CD4-positive, CD25-positive, alpha-beta regulatory T cell (primary cell): ENCODE results near the gene ANKRD31. TPM values are rescaled to one million over a fixed set of nuclear protein-coding genes. Genes with fewer than 3 reads are reported as not detected.
"Not testable (repeated sequence)": the region's sequence is repeated elsewhere in the genome, so short reads cannot be mapped to it uniquely, and the experiment has no call there.

Experiments
- ATAC-seq, 2 donors: fragments of 150-1000 bp; cut with Tn5 transposase; one replicate each; pipeline ENCODE4 v1.10.0; 2021; ENCODE audit warnings: low read depth in 2 of 2, moderate number of reproducible peaks in 2 of 2, moderate library complexity in 1 of 2
- DNase-seq, 3 donors: peaks; one replicate each; pipeline versions ENCODE4 v3.0.0 to v3.0.0-alpha.2; 2012 to 2022; ENCODE audit warnings: mixed read lengths in 1 of 3
- H3K27ac ChIP-seq: one replicate; pipeline ENCODE4 v1.7.0; 2013; ENCODE audit warnings: mild to moderate bottlenecking, low read length; ENCODE audit not compliant: insufficient read depth, poor library complexity, severe bottlenecking
- H3K27me3 ChIP-seq: one replicate; pipeline ENCODE4 v1.7.0; 2013; ENCODE audit warnings: low read length; ENCODE audit not compliant: control insufficient read depth, insufficient read depth
- H3K36me3 ChIP-seq: one replicate; pipeline ENCODE4 v1.7.0; 2013; ENCODE audit warnings: mild to moderate bottlenecking, low read length, moderate library complexity; ENCODE audit not compliant: control insufficient read depth, insufficient read depth
- H3K4me1 ChIP-seq: 2 replicates; pipeline ENCODE4 v1.7.0; 2013; ENCODE audit warnings: mild to moderate bottlenecking, low read length; ENCODE audit not compliant: insufficient read depth, control insufficient read depth, poor library complexity, severe bottlenecking
- H3K4me3 ChIP-seq: one replicate; pipeline ENCODE4 v1.7.0; 2013; ENCODE audit warnings: low read depth, mild to moderate bottlenecking, low read length, moderate library complexity
- H3K9me3 ChIP-seq, 2 experiments: 1 replicate in 1 of 2; 2 replicates in 1 of 2; pipeline ENCODE4 v1.7.0; 2013; ENCODE audit warnings: low read length in 2 of 2, mild to moderate bottlenecking in 1 of 2, moderate library complexity in 1 of 2; ENCODE audit not compliant: control insufficient read depth in 2 of 2
- H3K27ac Mint-ChIP-seq, 3 donors: one replicate each; pipeline ENCODE4 v1.8.0; 2020 to 2022; ENCODE audit warnings: mild to moderate bottlenecking in 3 of 3, mixed read lengths in 3 of 3, moderate library complexity in 2 of 3
- H3K27me3 Mint-ChIP-seq: one replicate; pipeline ENCODE4 v1.8.0; 2022; ENCODE audit warnings: mild to moderate bottlenecking, mixed read lengths
- H3K36me3 Mint-ChIP-seq: one replicate; pipeline ENCODE4 v1.8.0; 2020; ENCODE audit warnings: mixed read lengths
- H3K4me1 Mint-ChIP-seq, 4 donors: one replicate each; pipeline ENCODE4 v1.8.0; 2020 to 2022; ENCODE audit warnings: mixed read lengths in 4 of 4, mild to moderate bottlenecking in 1 of 4
- H3K4me3 Mint-ChIP-seq, 4 donors: one replicate each; pipeline ENCODE4 v1.8.0; 2020 to 2022; ENCODE audit warnings: mild to moderate bottlenecking in 4 of 4, mixed read lengths in 4 of 4, moderate library complexity in 3 of 4
- H3K9me3 Mint-ChIP-seq, 7 donors: one replicate each; pipeline ENCODE4 v1.8.0; 2020 to 2022; ENCODE audit warnings: mixed read lengths in 7 of 7, mild to moderate bottlenecking in 3 of 7, moderate library complexity in 2 of 7
- polyA plus RNA-seq, 4 donors: library from polyadenylated mRNA; unstranded; fragments of 300-500 nt; fragmentation: Illumina TruSeq; gene quantifications; one replicate each; pipeline ENCODE4 v1.2.3, GENCODE V29; 2021
- total RNA-seq: library from RNA; stranded (reverse); gene quantifications from one replicate; pipeline ENCODE4 v1.2.3, GENCODE V29; 2022

Gene ANKRD31
- total and polyA plus RNA-seq, 5 donors from 2014 or later, result 0.48 to 0.65 (median 0.51) TPM

GRCh38 chr5:75225506-75225905 is 11.2 kb downstream of the ANKRD31 start:
- H3K27ac Mint-ChIP-seq, result peak overlapping the region in 2 of 3 donors; percentile 24 to 45
- no peak overlapping the region for H3K4me3 Mint-ChIP-seq
- H3K27me3 Mint-ChIP-seq, result peaks cover 4% of the 10 kb centered on the region

GRCh38 chr5:75220787-75221186 is 15.9 kb downstream of the ANKRD31 start:
- not testable (repeated sequence) for H3K36me3 ChIP-seq, DNase-seq, H3K27ac ChIP-seq, H3K4me1 ChIP-seq, H3K27ac Mint-ChIP-seq, ATAC-seq, H3K4me3 ChIP-seq, H3K27me3 Mint-ChIP-seq, H3K4me3 Mint-ChIP-seq, H3K27me3 ChIP-seq
- peaks cover 9 to 14% of the 10 kb centered on the region in 2 experiments for H3K9me3 ChIP-seq
- Mint-ChIP-seq H3K36me3 (peaks cover 35% of the 10 kb centered on the region), H3K9me3 (peaks cover 0 to 23% (median 5%) of the 10 kb centered on the region in 7 donors), H3K4me1 (peaks cover 0 to 12% (median 8%) of the 10 kb centered on the region in 4 donors)

More at GRCh38 chr5:75225506-75225905, 11.2 kb downstream of the ANKRD31 start:
- no peak overlapping the region for H3K4me3 ChIP-seq
- peaks cover 11% of the 10 kb centered on the region for H3K36me3 Mint-ChIP-seq
- H3K9me3 Mint-ChIP-seq, result peaks cover 0 to 2% (median 0%) of the 10 kb centered on the region in 7 donors
- no peak for ATAC-seq
- no peak overlapping the region for H3K27ac ChIP-seq
- no peaks in the 10 kb centered on the region for H3K9me3 ChIP-seq
- peaks cover 0 to 13% (median 8%) of the 10 kb centered on the region in 4 donors for H3K4me1 Mint-ChIP-seq
- no peaks in the 10 kb centered on the region for H3K36me3 ChIP-seq
- DNase-seq, result no peak
- no peaks in the 10 kb centered on the region for H3K4me1 ChIP-seq
- H3K27me3 ChIP-seq, result no peaks in the 10 kb centered on the region

GRCh38 chr5:75214928-75215327 is 21.8 kb downstream of the ANKRD31 start:
- Histone ChIP-seq H3K36me3 (no peaks in the 10 kb centered on the region), H3K4me1 (no peaks in the 10 kb centered on the region), H3K27ac (no peak overlapping the region), H3K4me3 (no peak overlapping the region), H3K9me3 (peaks cover 9 to 14% of the 10 kb centered on the region in 2 experiments), H3K27me3 (no peaks in the 10 kb centered on the region)
- Mint-ChIP-seq H3K27ac (peak overlapping the region in 2 of 3 donors; percentile 31 to 57), H3K4me3 (no peak overlapping the region), H3K4me1 (peaks cover 0 to 11% (median 4%) of the 10 kb centered on the region in 4 donors), H3K27me3 (no peaks in the 10 kb centered on the region), H3K9me3 (peaks cover 0 to 23% (median 8%) of the 10 kb centered on the region in 7 donors), H3K36me3 (peaks cover 22% of the 10 kb centered on the region)
- ATAC-seq (no peak), DNase-seq (no peak)

- Histone ChIP-seq H3K4me1 (no peaks in the 10 kb centered on the region), H3K27ac (no peak overlapping the region), H3K36me3 (no peaks in the 10 kb centered on the region), H3K4me3 (no peak overlapping the region), H3K27me3 (no peaks in the 10 kb centered on the region), H3K9me3 (peaks cover 9 to 14% of the 10 kb centered on the region in 2 experiments)
- ATAC-seq, result no peak
- H3K36me3 Mint-ChIP-seq, result peaks cover 20% of the 10 kb centered on the region
- H3K4me1 Mint-ChIP-seq, result peaks cover 0 to 14% (median 5%) of the 10 kb centered on the region in 4 donors
- peak overlapping the region in 2 of 3 donors; percentile 12 to 57 for H3K27ac Mint-ChIP-seq
- no peaks in the 10 kb centered on the region for H3K27me3 Mint-ChIP-seq
- DNase-seq, result no peak
- H3K9me3 Mint-ChIP-seq, result peaks cover 0 to 23% (median 8%) of the 10 kb centered on the region in 7 donors
- no peak overlapping the region for H3K4me3 Mint-ChIP-seq
Observed at GRCh38 chr5:75214409-75214808, 22.3 kb downstream of the ANKRD31 start.

- Histone ChIP-seq H3K9me3 (no peaks in the 10 kb centered on the region), H3K27ac (no peak overlapping the region), H3K4me1 (no peaks in the 10 kb centered on the region), H3K36me3 (no peaks in the 10 kb centered on the region), H3K27me3 (no peaks in the 10 kb centered on the region), H3K4me3 (no peak overlapping the region)
- H3K36me3 Mint-ChIP-seq, result no peaks in the 10 kb centered on the region
- no peaks in the 10 kb centered on the region for H3K27me3 Mint-ChIP-seq
- ATAC-seq (no peak), DNase-seq (no peak)
- no peak overlapping the region for H3K27ac Mint-ChIP-seq
- no peaks in the 10 kb centered on the region for H3K9me3 Mint-ChIP-seq
- H3K4me3 Mint-ChIP-seq, result no peak overlapping the region
- H3K4me1 Mint-ChIP-seq, result no peaks in the 10 kb centered on the region
Observed at GRCh38 chr5:75203604-75204003, 33.1 kb downstream of the ANKRD31 start.

GRCh38 chr5:75202935-75203334 is 33.7 kb downstream of the ANKRD31 start:
- no peak overlapping the region for H3K4me3 Mint-ChIP-seq

GRCh38 chr5:75200776-75201175 is 35.9 kb downstream of the ANKRD31 start:
- no peaks in the 10 kb centered on the region for H3K27me3 ChIP-seq
- Mint-ChIP-seq H3K9me3 (no peaks in the 10 kb centered on the region), H3K4me3 (no peak overlapping the region), H3K36me3 (no peaks in the 10 kb centered on the region), H3K27ac (peak overlapping the region in 1 of 3 donors; percentile 20), H3K27me3 (peaks cover 1% of the 10 kb centered on the region), H3K4me1 (no peaks in the 10 kb centered on the region)
- H3K9me3 ChIP-seq, result no peaks in the 10 kb centered on the region
- H3K27ac ChIP-seq, result no peak overlapping the region
- H3K4me3 ChIP-seq, result no peak overlapping the region
- no peak for DNase-seq
- no peaks in the 10 kb centered on the region for H3K36me3 ChIP-seq
- no peaks in the 10 kb centered on the region for H3K4me1 ChIP-seq
- no peak for ATAC-seq

More at GRCh38 chr5:75202935-75203334, 33.7 kb downstream of the ANKRD31 start:
- ATAC-seq (no peak), DNase-seq (no peak)
- Histone ChIP-seq H3K4me3 (no peak overlapping the region), H3K9me3 (no peaks in the 10 kb centered on the region), H3K36me3 (no peaks in the 10 kb centered on the region), H3K4me1 (no peaks in the 10 kb centered on the region), H3K27ac (no peak overlapping the region), H3K27me3 (no peaks in the 10 kb centered on the region)
- Mint-ChIP-seq H3K27ac (peak overlapping the region in 1 of 3 donors; percentile 33), H3K36me3 (no peaks in the 10 kb centered on the region), H3K9me3 (no peaks in the 10 kb centered on the region), H3K27me3 (no peaks in the 10 kb centered on the region), H3K4me1 (no peaks in the 10 kb centered on the region)

GRCh38 chr5:75199946-75200345 is 36.7 kb downstream of the ANKRD31 start:
- no peak for DNase-seq
- Histone ChIP-seq H3K27ac (no peak overlapping the region), H3K4me3 (no peak overlapping the region), H3K27me3 (no peaks in the 10 kb centered on the region), H3K36me3 (no peaks in the 10 kb centered on the region), H3K9me3 (no peaks in the 10 kb centered on the region), H3K4me1 (no peaks in the 10 kb centered on the region)
- no peaks in the 10 kb centered on the region for H3K9me3 Mint-ChIP-seq
- no peak for ATAC-seq
- H3K4me1 Mint-ChIP-seq, result peaks cover 0 to 4% (median 0%) of the 10 kb centered on the region in 4 donors
- peaks cover 5% of the 10 kb centered on the region for H3K27me3 Mint-ChIP-seq
- H3K36me3 Mint-ChIP-seq, result no peaks in the 10 kb centered on the region
- H3K4me3 Mint-ChIP-seq, result no peak overlapping the region
- H3K27ac Mint-ChIP-seq, result no peak overlapping the region
